Measurements from ENCODE around the gene DCHS1.

DNA sequence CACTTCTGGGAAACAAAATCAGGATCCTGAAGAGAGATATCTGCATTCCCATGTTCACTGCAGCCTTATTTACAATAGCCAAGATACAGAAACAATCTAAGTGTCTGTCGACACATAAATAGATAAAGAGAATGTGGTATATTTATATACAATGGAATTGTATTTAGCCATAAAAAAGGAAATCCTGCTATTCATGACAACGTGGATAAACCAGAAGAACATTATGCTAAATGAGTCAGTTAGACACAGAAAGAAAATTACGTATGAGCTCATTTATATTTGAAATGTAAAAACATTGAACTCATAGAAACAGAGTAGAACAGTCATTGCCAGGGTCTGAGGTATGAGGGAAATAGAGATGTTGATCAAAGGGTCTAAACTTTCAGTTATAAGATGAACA, 21.4 kb upstream of the DCHS1 start:
- TF ChIP-seq, protein P1, sequence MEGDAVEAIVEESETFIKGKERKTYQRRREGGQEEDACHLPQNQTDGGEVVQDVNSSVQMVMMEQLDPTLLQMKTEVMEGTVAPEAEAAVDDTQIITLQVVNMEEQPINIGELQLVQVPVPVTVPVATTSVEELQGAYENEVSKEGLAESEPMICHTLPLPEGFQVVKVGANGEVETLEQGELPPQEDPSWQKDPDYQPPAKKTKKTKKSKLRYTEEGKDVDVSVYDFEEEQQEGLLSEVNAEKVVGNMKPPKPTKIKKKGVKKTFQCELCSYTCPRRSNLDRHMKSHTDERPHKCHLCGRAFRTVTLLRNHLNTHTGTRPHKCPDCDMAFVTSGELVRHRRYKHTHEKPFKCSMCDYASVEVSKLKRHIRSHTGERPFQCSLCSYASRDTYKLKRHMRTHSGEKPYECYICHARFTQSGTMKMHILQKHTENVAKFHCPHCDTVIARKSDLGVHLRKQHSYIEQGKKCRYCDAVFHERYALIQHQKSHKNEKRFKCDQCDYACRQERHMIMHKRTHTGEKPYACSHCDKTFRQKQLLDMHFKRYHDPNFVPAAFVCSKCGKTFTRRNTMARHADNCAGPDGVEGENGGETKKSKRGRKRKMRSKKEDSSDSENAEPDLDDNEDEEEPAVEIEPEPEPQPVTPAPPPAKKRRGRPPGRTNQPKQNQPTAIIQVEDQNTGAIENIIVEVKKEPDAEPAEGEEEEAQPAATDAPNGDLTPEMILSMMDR (IDR thresholded peaks at IDR 0.05; ENCODE audit: low read depth, low read length, poor library complexity, severe bottlenecking), result no peak
- TF ChIP-seq EZH2phosphoT487 (IDR thresholded peaks at IDR 0.05; ENCODE audit: borderline replicate concordance, low read length), result no peak

Measured in DOHH2 (cell line).